Liver (tissue), 9 donors: Measurements from ENCODE around the gene ASTE1. TPM values are rescaled to one million over a fixed set of nuclear protein-coding genes. Genes with fewer than 3 reads are reported as not detected.
"Not testable (repeated sequence)": the region's sequence is repeated elsewhere in the genome, so short reads cannot be mapped to it uniquely, and the experiment has no call there.

Experiments
- DNase-seq: peaks from one replicate; pipeline ENCODE4 v3.0.0-alpha.2; 2017; ENCODE audit warnings: low spot score
- H3K27ac ChIP-seq, 2 donors: one replicate each; pipeline ENCODE4 v1.7.0; 2013; ENCODE audit warnings: inconsistent platforms in 2 of 2, low read length in 2 of 2, control low read depth in 1 of 2, low read depth in 1 of 2, mild to moderate bottlenecking in 1 of 2
- H3K27me3 ChIP-seq, 4 donors: one replicate each; pipeline versions ENCODE4 v1.6.1 to v1.7.0; 2013; ENCODE audit warnings: low read length in 3 of 4, inconsistent platforms in 1 of 4, mild to moderate bottlenecking in 1 of 4, moderate library complexity in 1 of 4; ENCODE audit not compliant: control insufficient read depth in 4 of 4, insufficient read depth in 4 of 4
- H3K36me3 ChIP-seq, 4 donors: one replicate each; pipeline versions ENCODE4 v1.6.1 to v1.7.0; 2013; ENCODE audit warnings: low read length in 3 of 4, mild to moderate bottlenecking in 3 of 4, low read depth in 1 of 4, moderate library complexity in 1 of 4; ENCODE audit not compliant: control insufficient read depth in 4 of 4, insufficient read depth in 3 of 4
- H3K4me1 ChIP-seq, 4 donors: one replicate each; pipeline versions ENCODE4 v1.6.1 to v1.7.0; 2013; ENCODE audit warnings: low read length in 3 of 4, mild to moderate bottlenecking in 3 of 4, moderate library complexity in 1 of 4; ENCODE audit not compliant: control insufficient read depth in 4 of 4, insufficient read depth in 4 of 4
- H3K4me3 ChIP-seq, 3 donors: one replicate each; pipeline versions ENCODE4 v1.6.1 to v1.7.0; 2013; ENCODE audit warnings: low read length in 3 of 3, control low read depth in 1 of 3, low read depth in 1 of 3, mild to moderate bottlenecking in 1 of 3
- H3K9ac ChIP-seq, 2 donors: one replicate each; pipeline ENCODE4 v1.7.0; 2013; ENCODE audit warnings: low read length in 2 of 2, mild to moderate bottlenecking in 2 of 2, moderate library complexity in 2 of 2, control low read depth in 1 of 2, low read depth in 1 of 2
- H3K9me3 ChIP-seq, 4 donors: one replicate each; pipeline versions ENCODE4 v1.6.1 to v1.7.0; 2013; ENCODE audit warnings: low read length in 3 of 4; ENCODE audit not compliant: control insufficient read depth in 4 of 4
- EGR1 ChIP-seq, 2 donors: IDR thresholded peaks; 2 replicates each; pipeline ENCODE4 v1.6.1; 2016 to 2018; ENCODE audit warnings: antibody characterized with exemption in 2 of 2, low read depth in 2 of 2
- FOXA2 ChIP-seq: IDR thresholded peaks from 2 replicates; pipeline ENCODE4 v1.6.1; 2016; ENCODE audit warnings: antibody characterized with exemption
- GABPA ChIP-seq, 2 donors: IDR thresholded peaks in 1 of 2; conservative IDR thresholded peaks in 1 of 2; 2 replicates each; pipeline ENCODE4 v1.6.1; 2016; ENCODE audit warnings: antibody characterized with exemption in 2 of 2, mild to moderate bottlenecking in 1 of 2, moderate library complexity in 1 of 2
- HNF4A ChIP-seq, 2 donors: conservative IDR thresholded peaks; 2 replicates each; pipeline ENCODE4 v1.6.1; 2016; ENCODE audit warnings: antibody characterized with exemption in 2 of 2, mild to moderate bottlenecking in 2 of 2
- HNF4G ChIP-seq: IDR thresholded peaks from 2 replicates; pipeline ENCODE4 v1.6.1; 2016; ENCODE audit warnings: antibody characterized with exemption
- JUND ChIP-seq, 2 donors: IDR thresholded peaks; 2 replicates each; pipeline ENCODE4 v1.6.1; 2016; ENCODE audit warnings: antibody characterized with exemption in 2 of 2
- MAX ChIP-seq: IDR thresholded peaks from 2 replicates; pipeline ENCODE4 v1.6.1; 2016; ENCODE audit warnings: antibody characterized with exemption
- NR2F2 ChIP-seq: IDR thresholded peaks from 2 replicates; pipeline ENCODE4 v1.6.1; 2016; ENCODE audit warnings: antibody characterized with exemption
- RAD21 ChIP-seq, 2 donors: IDR thresholded peaks; 2 replicates each; pipeline ENCODE4 v1.6.1; 2016; ENCODE audit warnings: antibody characterized with exemption in 2 of 2, mild to moderate bottlenecking in 2 of 2
- RXRA ChIP-seq, 2 donors: IDR thresholded peaks; 2 replicates each; pipeline ENCODE4 v1.6.1; 2017 to 2018; ENCODE audit warnings: antibody characterized with exemption in 2 of 2, mild to moderate bottlenecking in 1 of 2
- SP1 ChIP-seq: IDR thresholded peaks from 2 replicates; pipeline ENCODE4 v1.6.1; 2018; ENCODE audit warnings: antibody characterized with exemption, mild to moderate bottlenecking
- TAF1 ChIP-seq: conservative IDR thresholded peaks from 2 replicates; pipeline ENCODE4 v1.6.1; 2016; ENCODE audit warnings: antibody characterized with exemption, mild to moderate bottlenecking
- YY1 ChIP-seq: IDR thresholded peaks from 2 replicates; pipeline ENCODE4 v1.6.1; 2016; ENCODE audit warnings: antibody characterized with exemption, mild to moderate bottlenecking
- WGBS: extraction: QIAGEN DNeasy Blood & Tissue Kit; methylation state at CpG from one replicate; pipeline ENCODE4 v1.1.7; 2013; 5-methylcytosine and 5-hydroxymethylcytosine counted together
- polyA plus RNA-seq, 2 donors: library from polyadenylated mRNA; stranded (reverse) in 1 of 2; unstranded in 1 of 2; fragments of 200-250 nt in 1 of 2; fragments of >200 nt in 1 of 2; fragmentation: Nextera tagmentation in 1 of 2; extraction: Ambion mirVana in 1 of 2; gene quantifications; one replicate each; pipeline versions ENCODE4 v1.2.1 to v1.2.3, GENCODE V29; 2013 to 2015
- total RNA-seq, 2 donors: library from RNA; depleted of rRNA; stranded (reverse); fragments of >200 nt; gene quantifications; one replicate each; pipeline ENCODE4 v1.2.3, GENCODE V29; 2014
- TF ChIP-seq, protein P1 (sequence below): fragments of 150-350 bp; IDR thresholded peaks from 2 replicates; pipeline ENCODE4 v1.5.1; 2017; ENCODE audit warnings: improper control_type of control experiment, low read depth, low read length; ENCODE audit not compliant: missing input control
- TF ChIP-seq, protein P2 (sequence below): IDR thresholded peaks from 2 replicates; pipeline ENCODE4 v1.6.1; 2016; ENCODE audit warnings: antibody characterized with exemption, mild to moderate bottlenecking
- TF ChIP-seq, protein P3 (sequence below): IDR thresholded peaks from 2 replicates; pipeline ENCODE4 v1.6.1; 2016; ENCODE audit warnings: antibody characterized with exemption
- TF ChIP-seq, protein P4 (sequence below): IDR thresholded peaks from 2 replicates; pipeline ENCODE4 v1.6.1; 2016; ENCODE audit warnings: antibody characterized with exemption
- donor health status: healthy.
- donor health status: healthy.
- donor health status: healthy.
- donor health status: healthy.
- donor health status: healthy.

The ASTE1 gene
- total and polyA plus RNA-seq, 4 donors = 2.6 to 6.0 (median 5.1) TPM

GRCh38 chr3:130974201-130974600 lies 52.4 kb downstream of the ASTE1 start:
- Histone ChIP-seq H3K9ac (no peak overlapping the region), H3K36me3 (peaks cover 3 to 19% (median 12%) of the 10 kb centered on the region in 4 donors), H3K27me3 (no peaks in the 10 kb centered on the region), H3K27ac (no peak overlapping the region), H3K9me3 (no peaks in the 10 kb centered on the region), H3K4me1 (no peaks in the 10 kb centered on the region), H3K4me3 (no peak overlapping the region)
- WGBS = 98% methylated on average over 2 of the region's 2 CpGs
- TF ChIP-seq HNF4G (no peak), SP1 (no peak), JUND (IDR thresholded peaks at IDR 0.05) (no peak), MAX (no peak), NR2F2 (no peak), TAF1 (no peak), RXRA (IDR thresholded peaks at IDR 0.05) (no peak), GABPA (IDR thresholded peaks at IDR 0.05 in 1 of 2, conservative IDR thresholded peaks at IDR 0.05 in 1 of 2) (no peak), RAD21 (IDR thresholded peaks at IDR 0.05) (no peak), HNF4A (conservative IDR thresholded peaks at IDR 0.05) (no peak), FOXA2 (no peak), EGR1 (IDR thresholded peaks at IDR 0.05; ENCODE audit: low read depth in 2 of 2) (no peak)
- TF ChIP-seq, protein P1, sequence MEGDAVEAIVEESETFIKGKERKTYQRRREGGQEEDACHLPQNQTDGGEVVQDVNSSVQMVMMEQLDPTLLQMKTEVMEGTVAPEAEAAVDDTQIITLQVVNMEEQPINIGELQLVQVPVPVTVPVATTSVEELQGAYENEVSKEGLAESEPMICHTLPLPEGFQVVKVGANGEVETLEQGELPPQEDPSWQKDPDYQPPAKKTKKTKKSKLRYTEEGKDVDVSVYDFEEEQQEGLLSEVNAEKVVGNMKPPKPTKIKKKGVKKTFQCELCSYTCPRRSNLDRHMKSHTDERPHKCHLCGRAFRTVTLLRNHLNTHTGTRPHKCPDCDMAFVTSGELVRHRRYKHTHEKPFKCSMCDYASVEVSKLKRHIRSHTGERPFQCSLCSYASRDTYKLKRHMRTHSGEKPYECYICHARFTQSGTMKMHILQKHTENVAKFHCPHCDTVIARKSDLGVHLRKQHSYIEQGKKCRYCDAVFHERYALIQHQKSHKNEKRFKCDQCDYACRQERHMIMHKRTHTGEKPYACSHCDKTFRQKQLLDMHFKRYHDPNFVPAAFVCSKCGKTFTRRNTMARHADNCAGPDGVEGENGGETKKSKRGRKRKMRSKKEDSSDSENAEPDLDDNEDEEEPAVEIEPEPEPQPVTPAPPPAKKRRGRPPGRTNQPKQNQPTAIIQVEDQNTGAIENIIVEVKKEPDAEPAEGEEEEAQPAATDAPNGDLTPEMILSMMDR = no peak
- TF ChIP-seq, protein P2, sequence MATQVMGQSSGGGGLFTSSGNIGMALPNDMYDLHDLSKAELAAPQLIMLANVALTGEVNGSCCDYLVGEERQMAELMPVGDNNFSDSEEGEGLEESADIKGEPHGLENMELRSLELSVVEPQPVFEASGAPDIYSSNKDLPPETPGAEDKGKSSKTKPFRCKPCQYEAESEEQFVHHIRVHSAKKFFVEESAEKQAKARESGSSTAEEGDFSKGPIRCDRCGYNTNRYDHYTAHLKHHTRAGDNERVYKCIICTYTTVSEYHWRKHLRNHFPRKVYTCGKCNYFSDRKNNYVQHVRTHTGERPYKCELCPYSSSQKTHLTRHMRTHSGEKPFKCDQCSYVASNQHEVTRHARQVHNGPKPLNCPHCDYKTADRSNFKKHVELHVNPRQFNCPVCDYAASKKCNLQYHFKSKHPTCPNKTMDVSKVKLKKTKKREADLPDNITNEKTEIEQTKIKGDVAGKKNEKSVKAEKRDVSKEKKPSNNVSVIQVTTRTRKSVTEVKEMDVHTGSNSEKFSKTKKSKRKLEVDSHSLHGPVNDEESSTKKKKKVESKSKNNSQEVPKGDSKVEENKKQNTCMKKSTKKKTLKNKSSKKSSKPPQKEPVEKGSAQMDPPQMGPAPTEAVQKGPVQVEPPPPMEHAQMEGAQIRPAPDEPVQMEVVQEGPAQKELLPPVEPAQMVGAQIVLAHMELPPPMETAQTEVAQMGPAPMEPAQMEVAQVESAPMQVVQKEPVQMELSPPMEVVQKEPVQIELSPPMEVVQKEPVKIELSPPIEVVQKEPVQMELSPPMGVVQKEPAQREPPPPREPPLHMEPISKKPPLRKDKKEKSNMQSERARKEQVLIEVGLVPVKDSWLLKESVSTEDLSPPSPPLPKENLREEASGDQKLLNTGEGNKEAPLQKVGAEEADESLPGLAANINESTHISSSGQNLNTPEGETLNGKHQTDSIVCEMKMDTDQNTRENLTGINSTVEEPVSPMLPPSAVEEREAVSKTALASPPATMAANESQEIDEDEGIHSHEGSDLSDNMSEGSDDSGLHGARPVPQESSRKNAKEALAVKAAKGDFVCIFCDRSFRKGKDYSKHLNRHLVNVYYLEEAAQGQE = no peak
- TF ChIP-seq, protein P3, sequence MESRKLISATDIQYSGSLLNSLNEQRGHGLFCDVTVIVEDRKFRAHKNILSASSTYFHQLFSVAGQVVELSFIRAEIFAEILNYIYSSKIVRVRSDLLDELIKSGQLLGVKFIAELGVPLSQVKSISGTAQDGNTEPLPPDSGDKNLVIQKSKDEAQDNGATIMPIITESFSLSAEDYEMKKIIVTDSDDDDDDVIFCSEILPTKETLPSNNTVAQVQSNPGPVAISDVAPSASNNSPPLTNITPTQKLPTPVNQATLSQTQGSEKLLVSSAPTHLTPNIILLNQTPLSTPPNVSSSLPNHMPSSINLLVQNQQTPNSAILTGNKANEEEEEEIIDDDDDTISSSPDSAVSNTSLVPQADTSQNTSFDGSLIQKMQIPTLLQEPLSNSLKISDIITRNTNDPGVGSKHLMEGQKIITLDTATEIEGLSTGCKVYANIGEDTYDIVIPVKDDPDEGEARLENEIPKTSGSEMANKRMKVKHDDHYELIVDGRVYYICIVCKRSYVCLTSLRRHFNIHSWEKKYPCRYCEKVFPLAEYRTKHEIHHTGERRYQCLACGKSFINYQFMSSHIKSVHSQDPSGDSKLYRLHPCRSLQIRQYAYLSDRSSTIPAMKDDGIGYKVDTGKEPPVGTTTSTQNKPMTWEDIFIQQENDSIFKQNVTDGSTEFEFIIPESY = no peak
- no peak for DNase-seq

DNA sequence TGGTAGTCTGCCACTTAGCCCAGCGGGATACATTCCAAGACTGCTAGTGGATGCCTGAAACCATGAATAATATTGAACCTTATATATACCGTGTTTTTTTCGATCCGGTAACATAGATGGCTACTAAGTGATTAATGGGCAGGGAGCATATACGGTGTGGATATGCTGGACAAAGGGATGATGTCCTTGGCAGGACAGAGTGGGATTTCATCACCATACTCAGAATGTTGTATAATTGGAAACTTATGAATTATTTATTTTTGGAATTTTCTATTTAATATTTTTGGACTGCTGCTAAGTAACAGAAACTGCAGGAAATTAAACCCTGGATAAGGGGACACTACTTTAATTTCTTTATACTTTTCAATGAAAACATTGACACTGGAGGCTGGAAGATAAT lies 53.2 kb downstream of the ASTE1 start:
- Histone ChIP-seq H3K36me3 (peaks cover 5 to 20% (median 14%) of the 10 kb centered on the region in 4 donors), H3K9me3 (no peaks in the 10 kb centered on the region), H3K9ac (no peak overlapping the region), H3K27me3 (no peaks in the 10 kb centered on the region), H3K4me1 (no peaks in the 10 kb centered on the region), H3K4me3 (no peak overlapping the region), H3K27ac (no peak overlapping the region)
- TF ChIP-seq, protein P4, sequence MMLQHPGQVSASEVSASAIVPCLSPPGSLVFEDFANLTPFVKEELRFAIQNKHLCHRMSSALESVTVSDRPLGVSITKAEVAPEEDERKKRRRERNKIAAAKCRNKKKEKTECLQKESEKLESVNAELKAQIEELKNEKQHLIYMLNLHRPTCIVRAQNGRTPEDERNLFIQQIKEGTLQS = no peak
- no peak for TF ChIP-seq YY1
- DNase-seq = no peak
- 96% methylated on average over 5 of the region's 5 CpGs for WGBS

DNA sequence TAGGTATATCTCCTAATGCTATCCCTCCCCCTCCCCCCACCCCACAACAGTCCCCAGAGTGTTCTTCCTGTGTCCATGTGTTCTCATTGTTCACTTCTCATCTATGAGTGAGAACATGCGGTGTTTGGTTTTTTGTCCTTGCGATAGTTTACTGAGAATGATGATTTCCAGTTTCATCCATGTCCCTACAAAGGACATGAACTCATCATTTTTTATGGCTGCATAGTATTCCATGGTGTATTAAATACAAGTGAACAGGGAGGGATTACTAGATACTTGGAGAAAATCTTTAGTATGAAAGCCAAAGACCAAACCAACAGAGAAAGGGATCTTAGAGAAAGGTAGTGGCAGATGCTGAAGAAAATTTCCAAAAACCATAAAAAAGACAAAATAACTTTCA lies 54.0 kb downstream of the ASTE1 start:
- not testable (repeated sequence) for H3K9ac ChIP-seq, H3K4me1 ChIP-seq, H3K27me3 ChIP-seq, H3K9me3 ChIP-seq, DNase-seq, H3K27ac ChIP-seq, H3K4me3 ChIP-seq
- peaks cover 5 to 21% (median 14%) of the 10 kb centered on the region in 4 donors for H3K36me3 ChIP-seq
- 95% methylated on average over 2 of the region's 2 CpGs for WGBS
